HCT116 (cell line): ENCODE data around the gene PPP1R1B. TPM values are rescaled to one million over a fixed set of nuclear protein-coding genes. Genes with fewer than 3 reads are reported as not detected.

Source experiments
- ATAC-seq: fragments of 200-7000 bp; cut with Tn5 transposase; 2 replicates; pipeline ENCODE4 v1.9.1; 2020; ENCODE audit warnings: mild to moderate bottlenecking, moderate library complexity
- BruUV-seq: library from RNA; stranded (reverse); fragments of 400-500 nt; replicated peaks from 2 replicates; lab custom pipeline; 2021; lab: Mats Ljungman, UMichigan
- CTCF ChIA-PET: fragments of 300-600 bp; sonication (Branson Sonifier 250); formaldehyde crosslinking; loops from one replicate; lab custom pipeline; 2021; ENCODE audit warnings: antibody characterized with exemption; lab: Charles Lee
- POLR2A ChIA-PET: fragments of 300-600, 350-600 bp; sonication (Branson Sonifier 250); formaldehyde crosslinking; loops from one replicate; lab custom pipeline; 2021; ENCODE audit warnings: antibody characterized with exemption; lab: Charles Lee
- RAD21 ChIA-PET, 2 experiments: fragments of 300-600 bp; sonication (Branson Sonifier 250); formaldehyde crosslinking; loops; one replicate each; lab custom pipeline; 2023; ENCODE audit warnings: low total read pairs in 2 of 2; ENCODE audit not compliant: uncharacterized antibody in 2 of 2, unreplicated experiment in 2 of 2, low non-redundant PET in 1 of 2; lab: Charles Lee
- DNase-seq: peaks from one replicate; pipeline ENCODE4 v3.0.0-alpha.2; 2010; ENCODE audit warnings: low read depth, low spot score
- H2AFZ ChIP-seq: fragments of 200-600 bp; shearing (Covaris generic), sonication (generic); 2 replicates; pipeline ENCODE4 v1.6.1; 2017; ENCODE audit warnings: low read depth, mixed run types, mixed read lengths, antibody characterized with exemption, low read length; ENCODE audit not compliant: poor library complexity, severe bottlenecking
- H3K27ac ChIP-seq: 2 replicates; pipeline ENCODE4 v1.5.1; 2012; ENCODE audit warnings: low read depth, low read length
- H3K27me3 ChIP-seq: fragments of 200-600 bp; sonication (generic); 2 replicates; pipeline ENCODE4 v1.6.1; 2016; ENCODE audit warnings: mixed run types, low read length, mixed read lengths; ENCODE audit not compliant: insufficient read depth
- H3K36me3 ChIP-seq, 2 experiments: fragments of 200-500 bp in 1 of 2; fragments of 200-600 bp in 1 of 2; sonication (Bioruptor generic) in 1 of 2; sonication (generic) in 1 of 2; 2 replicates each; pipeline versions ENCODE4 v1.5.1 to v1.6.1; 2014 to 2016; ENCODE audit warnings: low read length in 2 of 2, inconsistent platforms in 1 of 2, mixed read lengths in 1 of 2, mixed run types in 1 of 2; ENCODE audit not compliant: insufficient read depth in 2 of 2, control insufficient read depth in 1 of 2
- H3K4me1 ChIP-seq, 2 experiments: fragments of 200-600 bp in 1 of 2; sonication (generic) in 1 of 2; 2 replicates each; pipeline versions ENCODE4 v1.5.1 to v1.6.1; 2012 to 2017; ENCODE audit warnings: low read length in 2 of 2, inconsistent platforms in 1 of 2, mild to moderate bottlenecking in 1 of 2, mixed read lengths in 1 of 2, mixed run types in 1 of 2, moderate library complexity in 1 of 2; ENCODE audit not compliant: insufficient read depth in 2 of 2, control insufficient read depth in 1 of 2
- H3K4me2 ChIP-seq: fragments of 200-600 bp; sonication (generic); 2 replicates; pipeline ENCODE4 v1.6.1; 2017; ENCODE audit warnings: mixed run types, low read length, mixed read lengths
- H3K4me3 ChIP-seq, 2 experiments: fragments of 200-600 bp in 1 of 2; sonication (generic) in 1 of 2; replicated peaks in 1 of 2; 2 replicates each; pipeline ENCODE4 v1.5.1; 2011 to 2016; ENCODE audit warnings: low read length in 2 of 2, control low read depth in 1 of 2, low read depth in 1 of 2, mild to moderate bottlenecking in 1 of 2, mixed read lengths in 1 of 2, mixed run types in 1 of 2
- H3K79me2 ChIP-seq: fragments of 200-600 bp; sonication (generic); 2 replicates; pipeline ENCODE4 v1.6.1; 2017; ENCODE audit warnings: mild to moderate bottlenecking, mixed run types, low read length, moderate library complexity, mixed read lengths; ENCODE audit not compliant: insufficient read depth
- H3K9ac ChIP-seq: fragments of 200-600 bp; sonication (generic); 2 replicates; pipeline ENCODE4 v1.6.1; 2016; ENCODE audit warnings: low read length, mixed read lengths
- H3K9me2 ChIP-seq: fragments of 200-600 bp; sonication (generic), shearing (Covaris generic); 2 replicates; pipeline ENCODE4 v1.6.1; 2017; ENCODE audit warnings: mixed run types, mild to moderate bottlenecking, moderate library complexity; ENCODE audit not compliant: insufficient read depth
- H3K9me3 ChIP-seq, 2 experiments: fragments of 200-500 bp in 1 of 2; fragments of 200-600 bp in 1 of 2; sonication (Bioruptor generic) in 1 of 2; sonication (generic) in 1 of 2; 2 replicates each; pipeline ENCODE4 v1.6.1; 2014 to 2017; ENCODE audit warnings: low read length in 2 of 2, mixed read lengths in 2 of 2, inconsistent platforms in 1 of 2, low read depth in 1 of 2, mild to moderate bottlenecking in 1 of 2, mixed run types in 1 of 2, moderate library complexity in 1 of 2; ENCODE audit not compliant: control insufficient read depth in 1 of 2, insufficient read depth in 1 of 2
- H4K20me1 ChIP-seq: fragments of 200-600 bp; sonication (generic), shearing (Covaris generic); 2 replicates; pipeline ENCODE4 v1.6.1; 2017; ENCODE audit warnings: mixed run types, mild to moderate bottlenecking, moderate library complexity; ENCODE audit not compliant: insufficient read depth
- CBX3 ChIP-seq: IDR thresholded peaks from 2 replicates; pipeline ENCODE4 v1.6.1; 2012; ENCODE audit warnings: low read depth
- CEBPB ChIP-seq: IDR thresholded peaks from 2 replicates; pipeline ENCODE4 v1.6.1; 2012; ENCODE audit warnings: low read depth
- EGR1 ChIP-seq: IDR thresholded peaks from 2 replicates; pipeline ENCODE4 v1.6.1; 2012; ENCODE audit warnings: low read depth
- ELF1 ChIP-seq: IDR thresholded peaks from 2 replicates; pipeline ENCODE4 v1.6.1; 2012; ENCODE audit warnings: low read depth, borderline replicate concordance
- EZH2 ChIP-seq: fragments of 200-600 bp; sonication (generic); IDR thresholded peaks from 2 replicates; pipeline ENCODE4 v1.6.1; 2017; ENCODE audit warnings: antibody characterized with exemption, mixed run types
- EZH2phosphoT487 ChIP-seq: fragments of 200-600 bp; IDR thresholded peaks from 2 replicates; pipeline ENCODE4 v1.6.1; 2018; ENCODE audit warnings: antibody characterized with exemption, borderline replicate concordance
- FOSL1 ChIP-seq: IDR thresholded peaks from 2 replicates; pipeline ENCODE4 v1.6.1; 2012; ENCODE audit warnings: low read depth
- JUND ChIP-seq: IDR thresholded peaks from 2 replicates; pipeline ENCODE4 v1.6.1; 2012
- POLR2A ChIP-seq: IDR thresholded peaks from 2 replicates; pipeline ENCODE4 v1.7.0; 2011; ENCODE audit warnings: borderline replicate concordance; ENCODE audit not compliant: insufficient read depth, insufficient read length; ENCODE audit errors: extremely low read depth
- POLR2AphosphoS5 ChIP-seq: IDR thresholded peaks from 2 replicates; pipeline ENCODE4 v1.6.1; 2011; ENCODE audit warnings: mild to moderate bottlenecking, low read depth, low read length, moderate library complexity
- RAD21 ChIP-seq: IDR thresholded peaks from 2 replicates; pipeline ENCODE4 v1.6.1; 2012; ENCODE audit warnings: low read depth, mild to moderate bottlenecking
- SIN3A ChIP-seq: IDR thresholded peaks from 2 replicates; pipeline ENCODE4 v1.6.1; 2012; ENCODE audit warnings: low read depth
- SP1 ChIP-seq: IDR thresholded peaks from 2 replicates; pipeline ENCODE4 v1.6.1; 2012; ENCODE audit warnings: low read depth
- SRF ChIP-seq: IDR thresholded peaks from 2 replicates; pipeline ENCODE4 v1.6.1; 2012; ENCODE audit warnings: low read depth
- YY1 ChIP-seq: IDR thresholded peaks from 2 replicates; pipeline ENCODE4 v1.6.1; 2011; ENCODE audit warnings: low read length, low read depth, moderate library complexity, mild to moderate bottlenecking; ENCODE audit not compliant: insufficient replicate concordance; ENCODE audit errors: extremely low read depth
- ZNF274 ChIP-seq: fragments of 200-500 bp; sonication (Bioruptor generic); IDR thresholded peaks from 2 replicates; pipeline ENCODE4 v1.6.1; 2014; ENCODE audit warnings: mild to moderate bottlenecking, low read depth, low read length, inconsistent platforms
- intact Hi-C: fragments of 100-400 bp; cut with micrococcal nuclease; formaldehyde crosslinking; loops from 2 replicates; pipeline ENCODE4 v1.10.0; 2022
- total RNA-seq: library from RNA; stranded (reverse); gene quantifications from one replicate; pipeline ENCODE4 v1.2.1, GENCODE V29; 2021; ENCODE audit not compliant: unreplicated experiment
- TF ChIP-seq, protein P1 (sequence below): IDR thresholded peaks from 2 replicates; pipeline ENCODE4 v1.6.1; 2012
- TF ChIP-seq, protein P2 (sequence below), 3 experiments: fragments of 200-600 bp in 1 of 3; sonication (generic) in 1 of 3; IDR thresholded peaks in 2 of 3; conservative IDR thresholded peaks in 1 of 3; 2 replicates each; pipeline ENCODE4 v1.5.1; 2012 to 2017; ENCODE audit warnings: low read depth in 2 of 3, low read length in 2 of 3, antibody characterized with exemption in 1 of 3, borderline replicate concordance in 1 of 3, control low read depth in 1 of 3, mild to moderate bottlenecking in 1 of 3, mixed read lengths in 1 of 3, mixed run types in 1 of 3, moderate library complexity in 1 of 3; ENCODE audit not compliant: insufficient read depth in 1 of 3
- TF ChIP-seq, protein P3 (sequence below): IDR thresholded peaks from 2 replicates; pipeline ENCODE4 v1.6.1; 2011; ENCODE audit warnings: mild to moderate bottlenecking, low read length, moderate library complexity; ENCODE audit not compliant: insufficient replicate concordance; ENCODE audit errors: extremely low read depth

The PPP1R1B gene
- total RNA-seq, 1 experiment from 2014 or later, result 0.49 TPM

DNA sequence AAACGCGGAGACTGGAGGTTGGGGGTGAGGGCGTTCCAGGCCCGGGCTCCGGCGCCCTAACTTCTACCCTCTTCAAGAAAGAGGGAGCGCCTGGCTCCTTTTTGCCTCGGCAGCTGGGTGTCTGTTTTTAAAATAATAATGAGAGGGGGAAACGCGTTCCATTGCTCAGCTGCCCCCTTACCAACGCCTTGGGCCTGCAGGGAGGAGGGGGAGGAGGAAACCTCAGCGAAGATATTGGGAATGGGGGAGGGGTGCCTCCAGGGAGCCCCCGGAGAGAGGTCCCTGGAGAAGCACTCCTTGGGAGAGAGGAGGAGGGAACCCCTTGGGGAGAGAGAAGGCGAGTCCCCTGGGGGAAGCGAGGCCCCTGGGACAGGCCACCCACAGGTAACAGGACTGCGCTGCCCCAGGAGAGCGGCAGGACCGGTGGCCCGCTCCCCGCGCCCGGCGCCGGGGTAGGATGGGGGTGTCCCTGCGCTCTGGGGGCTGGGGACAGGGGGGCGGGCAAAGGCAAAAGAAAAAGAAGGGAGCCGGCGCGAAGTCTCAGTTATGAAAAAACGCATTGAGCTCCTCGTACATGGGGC is 21.8 kb upstream of the PPP1R1B start:
- Histone ChIP-seq H3K4me2 (no peak overlapping the region), H3K9me3 (no peaks in the 10 kb centered on the region), H2AFZ (no peak overlapping the region), H3K9me2 (no peaks in the 10 kb centered on the region), H3K27ac (no peak overlapping the region), H3K4me1 (peaks cover 0 to 5% of the 10 kb centered on the region in 2 experiments; a peak in 2 of 4 replicates), H4K20me1 (no peaks in the 10 kb centered on the region), H3K36me3 (no peaks in the 10 kb centered on the region), H3K27me3 (peaks cover 31% of the 10 kb centered on the region), H3K79me2 (no peaks in the 10 kb centered on the region), H3K4me3 (no peak overlapping the region), H3K9ac (no peak overlapping the region)
- DNase-seq, result no peak
- BruUV-seq, result no TSS peak
- ATAC-seq, result no peak
- intact Hi-C loops, result no loop called here
- RAD21 ChIA-PET, result no interaction called here
- CTCF ChIA-PET, result no interaction called here
- POLR2A ChIA-PET, result no interaction called here
- TF ChIP-seq, protein P1, sequence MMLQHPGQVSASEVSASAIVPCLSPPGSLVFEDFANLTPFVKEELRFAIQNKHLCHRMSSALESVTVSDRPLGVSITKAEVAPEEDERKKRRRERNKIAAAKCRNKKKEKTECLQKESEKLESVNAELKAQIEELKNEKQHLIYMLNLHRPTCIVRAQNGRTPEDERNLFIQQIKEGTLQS, result no peak
- TF ChIP-seq CEBPB (no peak), EZH2 (no peak), FOSL1 (no peak), POLR2A (no peak), RAD21 (no peak), POLR2AphosphoS5 (no peak), ELF1 (no peak), SRF (no peak), YY1 (no peak), ZNF274 (no peak), JUND (no peak), SIN3A (no peak), EZH2phosphoT487 (no peak), CBX3 (no peak), SP1 (no peak), EGR1 (no peak)
- TF ChIP-seq, protein P2, sequence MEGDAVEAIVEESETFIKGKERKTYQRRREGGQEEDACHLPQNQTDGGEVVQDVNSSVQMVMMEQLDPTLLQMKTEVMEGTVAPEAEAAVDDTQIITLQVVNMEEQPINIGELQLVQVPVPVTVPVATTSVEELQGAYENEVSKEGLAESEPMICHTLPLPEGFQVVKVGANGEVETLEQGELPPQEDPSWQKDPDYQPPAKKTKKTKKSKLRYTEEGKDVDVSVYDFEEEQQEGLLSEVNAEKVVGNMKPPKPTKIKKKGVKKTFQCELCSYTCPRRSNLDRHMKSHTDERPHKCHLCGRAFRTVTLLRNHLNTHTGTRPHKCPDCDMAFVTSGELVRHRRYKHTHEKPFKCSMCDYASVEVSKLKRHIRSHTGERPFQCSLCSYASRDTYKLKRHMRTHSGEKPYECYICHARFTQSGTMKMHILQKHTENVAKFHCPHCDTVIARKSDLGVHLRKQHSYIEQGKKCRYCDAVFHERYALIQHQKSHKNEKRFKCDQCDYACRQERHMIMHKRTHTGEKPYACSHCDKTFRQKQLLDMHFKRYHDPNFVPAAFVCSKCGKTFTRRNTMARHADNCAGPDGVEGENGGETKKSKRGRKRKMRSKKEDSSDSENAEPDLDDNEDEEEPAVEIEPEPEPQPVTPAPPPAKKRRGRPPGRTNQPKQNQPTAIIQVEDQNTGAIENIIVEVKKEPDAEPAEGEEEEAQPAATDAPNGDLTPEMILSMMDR (IDR thresholded peaks at IDR 0.05 in 2 of 3, conservative IDR thresholded peaks at IDR 0.05 in 1 of 3; ENCODE audit: borderline replicate concordance in 1 of 3, insufficient read depth in 1 of 3, low read depth in 2 of 3, low read length in 2 of 3), result no peak
- TF ChIP-seq, protein P3, sequence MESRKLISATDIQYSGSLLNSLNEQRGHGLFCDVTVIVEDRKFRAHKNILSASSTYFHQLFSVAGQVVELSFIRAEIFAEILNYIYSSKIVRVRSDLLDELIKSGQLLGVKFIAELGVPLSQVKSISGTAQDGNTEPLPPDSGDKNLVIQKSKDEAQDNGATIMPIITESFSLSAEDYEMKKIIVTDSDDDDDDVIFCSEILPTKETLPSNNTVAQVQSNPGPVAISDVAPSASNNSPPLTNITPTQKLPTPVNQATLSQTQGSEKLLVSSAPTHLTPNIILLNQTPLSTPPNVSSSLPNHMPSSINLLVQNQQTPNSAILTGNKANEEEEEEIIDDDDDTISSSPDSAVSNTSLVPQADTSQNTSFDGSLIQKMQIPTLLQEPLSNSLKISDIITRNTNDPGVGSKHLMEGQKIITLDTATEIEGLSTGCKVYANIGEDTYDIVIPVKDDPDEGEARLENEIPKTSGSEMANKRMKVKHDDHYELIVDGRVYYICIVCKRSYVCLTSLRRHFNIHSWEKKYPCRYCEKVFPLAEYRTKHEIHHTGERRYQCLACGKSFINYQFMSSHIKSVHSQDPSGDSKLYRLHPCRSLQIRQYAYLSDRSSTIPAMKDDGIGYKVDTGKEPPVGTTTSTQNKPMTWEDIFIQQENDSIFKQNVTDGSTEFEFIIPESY, result no peak
